Measurements from ENCODE around the gene PHGDH. TPM values are rescaled to one million over a fixed set of nuclear protein-coding genes. Genes with fewer than 3 reads are reported as not detected.
"Not testable (repeated sequence)": the region's sequence is repeated elsewhere in the genome, so short reads cannot be mapped to it uniquely, and the experiment has no call there.

PHGDH gene
- total RNA-seq, 1 donor from 2014 or later = 58.2 TPM

GRCh38 chr1:119700326-119700725 lies 11.4 kb upstream of the PHGDH start:
- DNase-seq = no peak

GRCh38 chr1:119701659-119702058 lies 10.1 kb upstream of the PHGDH start:
- no peak for DNase-seq

GRCh38 chr1:119702384-119702783 lies 9.3 kb upstream of the PHGDH start:
- no peak for DNase-seq

DNA sequence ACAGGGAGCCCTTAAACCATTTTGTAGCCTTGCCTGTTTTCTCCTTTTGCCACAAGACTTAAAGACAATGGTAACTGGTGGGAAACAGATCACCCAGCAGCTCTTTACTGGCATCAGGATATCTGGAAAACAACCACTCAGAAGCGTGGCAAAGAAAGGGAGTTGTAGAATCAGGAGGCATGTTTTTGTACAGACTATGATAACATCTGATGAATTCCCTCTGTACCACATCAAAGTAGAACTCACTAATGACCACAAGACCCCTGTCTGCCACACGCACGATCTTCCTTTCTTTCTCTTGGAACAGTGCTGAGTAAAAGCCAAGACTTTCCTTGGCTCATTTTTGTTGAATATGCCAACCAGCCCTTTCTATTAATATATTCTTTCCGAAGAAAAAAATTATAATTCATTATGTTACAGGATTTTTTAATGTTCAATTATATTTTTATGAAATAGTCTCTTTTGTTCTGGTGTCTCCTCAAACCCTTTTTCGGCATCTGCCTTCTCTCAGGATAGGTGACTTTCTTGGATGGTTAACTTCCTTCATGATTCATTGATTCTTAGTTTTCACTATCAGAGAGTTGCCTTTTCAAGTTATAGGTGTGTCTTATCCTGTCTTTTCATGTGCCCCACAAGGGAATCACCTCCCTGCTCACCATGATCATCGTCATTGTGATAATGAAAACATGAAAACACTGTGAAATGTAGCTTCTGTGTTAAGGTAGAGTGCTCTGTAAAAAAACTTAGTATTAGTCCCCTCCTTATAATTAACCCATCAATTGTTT lies 7.9 kb upstream of the PHGDH start:
- DNase-seq = no peak

- DNase-seq = not testable (repeated sequence)
Measured at GRCh38 chr1:119706599-119706998, 5.1 kb upstream of the PHGDH start.

DNA sequence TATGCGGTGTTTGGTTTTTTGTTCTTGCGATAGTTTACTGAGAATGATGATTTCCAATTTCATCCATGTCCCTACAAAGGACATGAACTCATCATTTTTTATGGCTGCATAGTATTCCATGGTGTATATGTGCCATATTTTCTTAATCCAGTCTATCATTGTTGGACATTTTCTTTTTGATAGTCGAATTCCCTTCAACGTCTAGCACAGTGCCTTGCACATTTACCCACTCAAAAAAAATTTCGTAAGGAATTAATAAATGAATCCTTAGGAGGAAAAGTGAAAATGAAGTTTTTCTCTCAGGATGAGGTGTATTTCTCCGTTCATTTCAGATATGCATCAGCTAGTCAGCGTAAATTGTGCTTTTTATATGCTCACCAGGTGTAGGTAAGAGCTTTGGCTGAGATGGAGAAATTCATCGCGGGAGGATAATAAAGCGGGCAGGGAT lies 354 bp upstream of the PHGDH start:
- DNase-seq = not testable (repeated sequence)

- DNase-seq = peak; percentile 93
Measured at GRCh38 chr1:119712342-119713038, 756 bp downstream of the PHGDH start.

- peak; percentile 51 for DNase-seq
Measured at GRCh38 chr1:119713039-119713748, 1.5 kb downstream of the PHGDH start.

GRCh38 chr1:119713749-119714456 lies 2.2 kb downstream of the PHGDH start:
- DNase-seq = peak; percentile 73

GRCh38 chr1:119714583-119714982 lies 2.8 kb downstream of the PHGDH start:
- DNase-seq = no peak

DNA sequence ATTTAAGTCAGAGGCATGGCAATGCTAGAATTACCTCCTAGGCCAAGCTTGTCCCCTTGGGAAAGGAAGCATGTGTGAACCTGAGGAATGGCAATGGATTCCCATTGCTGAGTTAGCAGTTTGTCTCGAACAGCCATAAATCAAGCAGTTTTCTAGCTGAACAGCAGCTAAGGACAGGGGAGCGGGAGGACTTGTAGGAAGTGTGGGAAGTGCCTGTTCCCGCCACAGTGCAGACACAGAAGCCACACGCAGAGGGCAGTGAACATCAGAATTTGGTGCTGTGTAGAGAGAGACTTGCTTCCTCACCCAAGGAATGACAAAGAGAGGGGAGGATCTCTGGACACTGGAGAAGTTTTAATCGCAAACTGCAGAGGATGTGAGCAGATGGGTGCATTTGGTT lies 3.8 kb downstream of the PHGDH start:
- peak; percentile 24 for DNase-seq

GRCh38 chr1:119718409-119718808 lies 6.7 kb downstream of the PHGDH start:
- no peak for DNase-seq

DNA sequence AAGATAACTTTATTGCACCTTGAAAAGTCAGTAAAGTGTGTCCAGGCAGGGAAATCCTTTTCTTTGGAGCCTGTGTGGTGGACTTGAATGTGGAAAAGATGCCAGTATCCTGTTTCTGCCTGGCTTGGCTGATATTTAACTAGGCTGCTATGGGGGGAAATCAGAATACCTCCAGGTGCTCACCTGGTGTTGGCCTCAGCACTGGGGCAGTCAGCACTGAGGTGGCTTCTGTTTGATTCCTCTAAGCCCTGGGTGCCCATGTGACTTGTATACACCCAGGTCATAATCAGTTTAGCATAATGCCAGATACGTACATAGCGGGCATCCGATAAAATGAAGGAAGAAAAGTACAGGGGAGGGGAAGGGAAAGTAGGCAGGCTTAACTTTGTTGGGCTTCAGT lies 7.2 kb downstream of the PHGDH start:
- no peak for DNase-seq

DNA sequence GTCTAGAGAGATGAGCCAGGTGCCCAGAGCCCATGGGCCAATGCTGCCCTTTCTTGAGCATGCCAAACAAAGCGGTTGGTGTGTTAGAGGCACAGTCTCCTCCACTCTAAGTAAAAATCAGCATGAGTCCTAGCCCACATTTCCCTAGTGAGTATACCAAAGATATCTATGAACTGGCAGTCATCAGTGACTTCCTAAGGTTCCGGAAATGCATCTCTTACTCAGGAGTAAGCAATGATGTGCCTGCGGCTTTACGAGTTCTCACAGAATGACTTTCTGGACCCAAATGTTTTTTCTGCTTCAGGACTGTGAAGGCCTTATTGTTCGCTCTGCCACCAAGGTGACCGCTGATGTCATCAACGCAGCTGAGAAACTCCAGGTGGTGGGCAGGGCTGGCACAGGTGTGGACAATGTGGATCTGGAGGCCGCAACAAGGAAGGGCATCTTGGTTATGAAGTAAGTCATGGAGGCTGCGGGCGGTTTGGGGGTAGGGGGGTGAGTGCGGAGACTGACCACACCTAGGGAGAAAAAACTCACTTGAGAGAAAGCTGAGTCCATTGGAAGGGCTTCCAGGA lies 9.2 kb downstream of the PHGDH start:
- DNase-seq = no peak

DNA sequence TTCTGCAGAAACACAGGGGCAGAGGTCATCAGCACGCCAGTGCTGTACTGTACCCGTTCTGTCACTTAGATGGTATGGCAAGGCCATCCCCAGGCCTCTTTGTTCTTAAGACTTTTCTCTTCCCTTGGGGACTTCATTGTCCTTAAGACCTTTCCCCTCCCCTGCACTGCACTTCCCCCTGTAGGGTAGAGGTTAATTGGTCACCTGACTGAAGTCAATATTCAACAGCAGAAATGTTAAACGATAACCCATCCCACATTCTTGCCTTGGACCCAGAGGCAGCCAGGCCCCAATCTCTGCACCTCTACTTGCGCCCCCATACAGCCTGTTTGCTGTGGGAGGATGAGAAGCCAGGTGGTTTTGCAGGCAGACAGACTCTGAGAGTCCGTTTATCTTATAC lies 10.2 kb downstream of the PHGDH start:
- no peak for DNase-seq

GRCh38 chr1:119724611-119725218 lies 13.0 kb downstream of the PHGDH start:
- DNase-seq = no peak

DNA sequence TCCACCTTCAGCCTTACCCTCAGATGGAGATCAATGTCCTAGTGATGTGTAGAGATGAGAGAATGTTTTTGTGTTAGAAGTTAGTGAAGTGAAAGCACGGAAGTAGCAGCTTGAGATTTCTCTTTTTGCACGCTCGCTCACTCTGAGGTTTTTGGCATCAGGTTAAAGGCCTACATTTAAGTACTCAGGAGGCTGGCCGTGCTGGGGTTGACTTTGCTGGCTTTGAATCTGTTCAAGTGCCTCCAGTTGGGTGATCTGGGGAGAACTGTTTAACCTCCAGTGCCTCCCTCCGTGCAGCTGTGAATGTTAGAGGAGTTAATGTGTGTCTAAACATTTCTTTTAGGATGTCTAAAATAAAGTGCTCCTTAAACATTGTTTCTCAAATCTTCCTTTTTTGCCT lies 13.9 kb downstream of the PHGDH start:
- DNase-seq = no peak

- DNase-seq = no peak
Measured at GRCh38 chr1:119727991-119728390, 16.3 kb downstream of the PHGDH start.

DNA sequence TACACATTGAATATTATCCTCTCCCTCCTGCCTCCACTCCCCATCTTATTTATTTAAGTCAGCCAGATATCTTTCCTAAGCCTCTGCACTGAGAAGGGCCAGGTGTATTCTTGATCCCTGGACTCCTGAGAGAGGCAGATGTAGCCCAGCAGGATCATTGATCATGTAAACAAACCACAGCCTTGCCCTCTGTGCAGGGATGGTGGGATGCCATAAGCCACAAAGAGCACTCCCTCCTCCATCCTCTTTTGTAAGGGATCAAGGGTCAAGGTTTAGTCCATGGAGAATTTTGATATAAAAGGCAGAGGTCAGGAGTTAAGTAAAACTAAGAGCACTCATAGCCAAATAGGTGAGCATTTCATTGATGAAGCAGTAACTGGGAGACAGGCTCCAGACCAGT lies 17.3 kb downstream of the PHGDH start:
- no peak for DNase-seq

DNA sequence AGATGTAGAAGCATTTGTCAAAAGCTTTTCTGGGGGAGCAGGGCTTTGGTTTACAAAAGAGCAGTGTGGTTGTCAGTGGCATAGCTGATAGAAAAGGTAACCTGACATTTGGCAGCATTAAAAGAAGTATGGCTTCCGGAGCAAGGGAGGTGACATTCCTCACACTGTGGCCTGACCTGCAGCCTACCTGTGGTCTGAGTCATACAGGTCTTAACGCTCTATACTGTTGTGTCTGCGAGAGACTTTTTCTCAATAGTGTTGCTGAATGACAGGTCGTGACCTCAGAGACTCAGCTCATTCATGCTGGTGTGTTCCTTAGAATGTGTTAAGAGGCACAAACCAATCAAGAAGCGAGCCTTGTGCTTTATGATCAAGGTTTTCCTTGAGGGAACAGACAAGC lies 19.3 kb downstream of the PHGDH start:
- no peak for DNase-seq

- no peak for DNase-seq
Measured at GRCh38 chr1:119731741-119732430, 20.2 kb downstream of the PHGDH start.
